Stimulated activated CD4-positive, alpha-beta T cell treated with anti-CD3 and anti-CD28 coated beads, Interleukin-1b, Interleukin-23, amount 100 ng/mL, for 4 hours (primary cell): ENCODE measurements around the gene NTSR2.

Source experiments
- DNase-seq, 2 donors: peaks; one replicate each; pipeline ENCODE4 v3.0.0-alpha.2; 2020; ENCODE audit warnings: low read depth in 2 of 2

Gene NTSR2

GRCh38 chr2:11699686-11700670, 30.0 kb upstream of the NTSR2 start:
- no peak for DNase-seq

GRCh38 chr2:11698009-11698922, 28.3 kb upstream of the NTSR2 start:
- no peak for DNase-seq

GRCh38 chr2:11697103-11697871, 27.3 kb upstream of the NTSR2 start:
- DNase-seq, result no peak

- DNase-seq, result no peak
Measured at GRCh38 chr2:11696736-11697102, 26.7 kb upstream of the NTSR2 start.

- DNase-seq, result no peak
Measured at GRCh38 chr2:11695576-11695975, 25.6 kb upstream of the NTSR2 start.

GRCh38 chr2:11692966-11693521, 23.0 kb upstream of the NTSR2 start:
- peak; percentile 29 to 69 for DNase-seq

- DNase-seq, result no peak
Measured at GRCh38 chr2:11691076-11691660, 21.2 kb upstream of the NTSR2 start.

- DNase-seq, result peak; percentile 70 to 81
Measured at GRCh38 chr2:11688222-11689069, 18.5 kb upstream of the NTSR2 start.

- no peak for DNase-seq
Measured at GRCh38 chr2:11687736-11688135, 17.7 kb upstream of the NTSR2 start.

GRCh38 chr2:11685906-11686470, 16.0 kb upstream of the NTSR2 start:
- no peak for DNase-seq

GRCh38 chr2:11684894-11685460, 15.0 kb upstream of the NTSR2 start:
- DNase-seq, result no peak

- no peak for DNase-seq
Measured at GRCh38 chr2:11683966-11684365, 14.0 kb upstream of the NTSR2 start.

GRCh38 chr2:11683476-11683875, 13.5 kb upstream of the NTSR2 start:
- no peak for DNase-seq

GRCh38 chr2:11682590-11682915, 12.6 kb upstream of the NTSR2 start:
- no peak for DNase-seq

GRCh38 chr2:11681722-11682589, 12.0 kb upstream of the NTSR2 start:
- DNase-seq, result peak; percentile 39 to 49

- DNase-seq, result no peak
Measured at GRCh38 chr2:11680901-11681721, 11.1 kb upstream of the NTSR2 start.

GRCh38 chr2:11680182-11680900, 10.3 kb upstream of the NTSR2 start:
- no peak for DNase-seq
